GM12878 (cell line): Measurements from ENCODE around the gene SNTN. TPM values are rescaled to one million over a fixed set of nuclear protein-coding genes. Genes with fewer than 3 reads are reported as not detected.

Experiments
- ATAC-seq: fragments of 200-7000 bp; cut with Tn5 transposase; 3 replicates; pipeline ENCODE4 v1.9.1; 2020; ENCODE audit warnings: mild to moderate bottlenecking, moderate library complexity
- BruUV-seq: library from RNA; stranded (reverse); fragments of 400-500 nt; replicated peaks from 2 replicates; lab custom pipeline; 2021; lab: Mats Ljungman, UMichigan
- CTCF ChIA-PET: fragments of 300-600 bp; sonication (Branson Sonifier 250); formaldehyde crosslinking; extraction: SDS; loops from one replicate; lab custom pipeline; 2021; ENCODE audit warnings: inconsistent platforms; lab: Yijun Ruan, JAX
- POLR2A ChIA-PET: fragments of 350-600 bp; formaldehyde crosslinking; extraction: SDS; loops from one replicate; lab custom pipeline; 2021; ENCODE audit warnings: inconsistent platforms; lab: Charles Lee
- RAD21 ChIA-PET: fragments of 300-600 bp; sonication (Branson Sonifier 250); formaldehyde crosslinking; loops from one replicate; lab custom pipeline; 2023; ENCODE audit warnings: antibody characterized with exemption; ENCODE audit not compliant: unreplicated experiment; lab: Charles Lee
- SMC1A ChIA-PET: fragments of 300-600 bp; sonication (Branson Sonifier 250); formaldehyde crosslinking; loops from one replicate; lab custom pipeline; 2023; ENCODE audit not compliant: unreplicated experiment, uncharacterized antibody; lab: Charles Lee
- DNase-seq: peaks from one replicate; pipeline ENCODE4 v3.0.0-alpha.2; 2011; ENCODE audit warnings: low read depth, low spot score
- FAIRE-seq: peaks from 3 replicates; lab custom pipeline; 2011; peaks lifted over from hg19 to GRCh38; lab: Jason Lieb, UNC
- H2AFZ ChIP-seq: 2 replicates; pipeline ENCODE4 v1.6.0; 2011; ENCODE audit warnings: low read depth, low read length, control low read depth; ENCODE audit not compliant: control insufficient read depth
- H3K27ac ChIP-seq: 2 replicates; pipeline ENCODE4 v1.5.1; 2011; ENCODE audit warnings: control low read depth; ENCODE audit not compliant: control insufficient read depth, insufficient read depth
- H3K27me3 ChIP-seq, 2 experiments: replicated peaks in 1 of 2; 2 replicates each; pipeline versions ENCODE4 v1.6.0 to v1.6.1; 2011; ENCODE audit warnings: low read length in 1 of 2; ENCODE audit not compliant: control insufficient read depth in 2 of 2, insufficient read depth in 2 of 2
- H3K36me3 ChIP-seq, 2 experiments: 2 replicates each; pipeline ENCODE4 v1.5.1; 2011; ENCODE audit warnings: low read length in 1 of 2; ENCODE audit not compliant: control insufficient read depth in 2 of 2, insufficient read depth in 2 of 2
- H3K4me1 ChIP-seq: 2 replicates; pipeline ENCODE4 v1.6.1; 2011; ENCODE audit warnings: mild to moderate bottlenecking, low read length, moderate library complexity, mixed read lengths; ENCODE audit not compliant: control insufficient read depth, insufficient read depth
- H3K4me2 ChIP-seq: 2 replicates; pipeline ENCODE4 v1.6.0; 2011; ENCODE audit warnings: control low read depth; ENCODE audit not compliant: control insufficient read depth, insufficient read depth
- H3K4me3 ChIP-seq: fragments of 200-600 bp; sonication (generic); 2 replicates; pipeline ENCODE4 v1.5.1; 2016
- H3K79me2 ChIP-seq: 2 replicates; pipeline ENCODE4 v1.6.0; 2011; ENCODE audit warnings: low read length; ENCODE audit not compliant: control insufficient read depth, insufficient read depth
- H3K9ac ChIP-seq: 2 replicates; pipeline ENCODE4 v1.8.0; 2011; ENCODE audit warnings: low read length, control low read depth, mixed read lengths; ENCODE audit not compliant: control insufficient read depth, insufficient read depth
- H3K9me3 ChIP-seq: replicated peaks from 3 replicates; pipeline ENCODE4 v1.5.1; 2011; ENCODE audit warnings: mild to moderate bottlenecking, low read length; ENCODE audit not compliant: control insufficient read depth, insufficient read depth
- H4K20me1 ChIP-seq: 2 replicates; pipeline ENCODE4 v1.6.0; 2011; ENCODE audit not compliant: control insufficient read depth, insufficient read depth
- CBX3 ChIP-seq: fragments of 200-600 bp; sonication (generic); IDR thresholded peaks from 2 replicates; pipeline ENCODE4 v1.6.1; 2016; ENCODE audit warnings: low read depth, borderline replicate concordance
- FOXM1 ChIP-seq: IDR thresholded peaks from 2 replicates; pipeline ENCODE4 v1.6.1; 2012; ENCODE audit warnings: low read depth, mild to moderate bottlenecking, inconsistent platforms, low read length, moderate library complexity
- NR2C2 ChIP-seq: IDR thresholded peaks from 2 replicates; pipeline ENCODE4 v1.6.1; 2011; ENCODE audit warnings: borderline replicate concordance, low read depth; ENCODE audit not compliant: control insufficient read depth, insufficient read length
- RBBP5 ChIP-seq: fragments of 200-600 bp; sonication (generic); conservative IDR thresholded peaks from 2 replicates; pipeline ENCODE4 v1.6.1; 2016
- SMC3 ChIP-seq: IDR thresholded peaks from 2 replicates; pipeline ENCODE4 v1.6.1; 2011; ENCODE audit warnings: low read length, improper control_type of control experiment, borderline replicate concordance
- TAF1 ChIP-seq: IDR thresholded peaks from 2 replicates; pipeline ENCODE4 v1.6.1; 2011; ENCODE audit warnings: mild to moderate bottlenecking, low read depth, low read length, borderline replicate concordance
- WRNIP1 ChIP-seq: IDR thresholded peaks from 2 replicates; pipeline ENCODE4 v1.6.1; 2011; ENCODE audit warnings: low read depth, low read length, improper control_type of control experiment, borderline replicate concordance
- WGBS: methylation state at CpG from one replicate; pipeline ENCODE4 v1.1.6; 2016; ENCODE audit warnings: low lambda C conversion rate; ENCODE audit not compliant: insufficient replicate concordance, insufficient coverage; ENCODE audit errors: missing lambda C conversion rate; 5-methylcytosine and 5-hydroxymethylcytosine counted together
- in situ Hi-C: fragments of 300-500 bp; cut with MboI; formaldehyde crosslinking; loops from 9 replicates; pipeline ENCODE4 v1.14.3; 2018; ENCODE audit warnings: mixed read lengths
- intact Hi-C: fragments of 100-400 bp; cut with micrococcal nuclease; formaldehyde crosslinking; loops from one replicate; pipeline ENCODE4 v1.14.2; 2022; ENCODE audit not compliant: unreplicated experiment
- polyA plus RNA-seq, 11 experiments: library from polyadenylated mRNA; depleted of rRNA in 4 of 11; unstranded in 6 of 11; stranded (reverse) in 5 of 11; fragments of >200 nt; fragmentation: Nextera tagmentation in 4 of 11; fragmentation: Illumina TruSeq in 1 of 11; extraction: Ambion mirVana in 4 of 11; extraction: Trizol in 1 of 11; gene quantifications; 1 replicate in 1 of 11; 2 replicates in 10 of 11; pipeline versions ENCODE4 v1.2.1 to v1.2.3, GENCODE V29; 2011 to 2016; ENCODE audit warnings: inconsistent platforms in 2 of 11, missing spikeins in 2 of 11, low read depth in 1 of 11
- total RNA-seq, 4 experiments: library from RNA; depleted of rRNA in 3 of 4; stranded (reverse); fragments of >200 nt in 3 of 4; fragmentation: Illumina TruSeq in 1 of 4; extraction: Trizol in 1 of 4; gene quantifications; 2 replicates each; pipeline versions ENCODE4 v1.2.1 to v1.2.3, GENCODE V29; 2013 to 2021
- TF ChIP-seq, protein P1 (sequence below): IDR thresholded peaks from 2 replicates; pipeline ENCODE4 v1.6.1; 2012; ENCODE audit warnings: mild to moderate bottlenecking, low read depth, low read length
- TF ChIP-seq, protein P2 (sequence below): fragments of 450-650 bp; IDR thresholded peaks from 2 replicates; pipeline ENCODE4 v1.6.1; 2014; ENCODE audit warnings: mild to moderate bottlenecking

Gene SNTN
- total and polyA plus RNA-seq, 10 of the 15 experiments (the other 5 are each of a cell fraction or from before 2014, with no cell fraction given) = not detected

DNA sequence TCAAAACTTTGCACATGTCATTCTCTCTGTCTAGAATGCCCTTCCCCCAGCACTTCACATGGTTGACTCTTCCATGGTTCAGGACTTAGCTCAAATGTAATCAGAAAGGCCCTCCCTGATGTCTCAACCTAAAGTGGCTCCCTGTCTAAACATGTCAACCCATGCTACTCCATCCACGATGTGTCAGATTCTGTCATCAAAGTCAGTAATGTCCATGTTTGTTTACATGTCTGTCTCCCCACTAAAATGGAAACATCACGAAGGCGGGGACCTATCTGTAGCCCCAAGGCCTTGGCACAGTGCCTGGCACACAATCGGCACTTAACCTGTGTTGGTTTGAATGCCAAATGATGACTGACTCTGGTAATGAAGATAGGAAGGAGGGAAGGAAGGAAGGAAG is 20.8 kb upstream of the SNTN start:
- H3K4me3 ChIP-seq = no peak overlapping the region
- no peaks in the 10 kb centered on the region; a peak in 1 of 4 replicates for H3K27me3 ChIP-seq
- SMC1A ChIA-PET = no interaction called here
- ATAC-seq (no peak), DNase-seq (no peak), FAIRE-seq (no peak)
- POLR2A ChIA-PET = no interaction called here
- H3K9ac ChIP-seq = no peak overlapping the region
- 24% methylated on average over 4 of the region's 4 CpGs for WGBS
- H3K4me1 ChIP-seq = no peaks in the 10 kb centered on the region
- H3K9me3 ChIP-seq = no peaks in the 10 kb centered on the region
- no peak for TF ChIP-seq CBX3
- no peak for TF ChIP-seq RBBP5
- TF ChIP-seq SMC3 = no peak
- TF ChIP-seq NR2C2 = no peak
- TF ChIP-seq, protein P1, sequence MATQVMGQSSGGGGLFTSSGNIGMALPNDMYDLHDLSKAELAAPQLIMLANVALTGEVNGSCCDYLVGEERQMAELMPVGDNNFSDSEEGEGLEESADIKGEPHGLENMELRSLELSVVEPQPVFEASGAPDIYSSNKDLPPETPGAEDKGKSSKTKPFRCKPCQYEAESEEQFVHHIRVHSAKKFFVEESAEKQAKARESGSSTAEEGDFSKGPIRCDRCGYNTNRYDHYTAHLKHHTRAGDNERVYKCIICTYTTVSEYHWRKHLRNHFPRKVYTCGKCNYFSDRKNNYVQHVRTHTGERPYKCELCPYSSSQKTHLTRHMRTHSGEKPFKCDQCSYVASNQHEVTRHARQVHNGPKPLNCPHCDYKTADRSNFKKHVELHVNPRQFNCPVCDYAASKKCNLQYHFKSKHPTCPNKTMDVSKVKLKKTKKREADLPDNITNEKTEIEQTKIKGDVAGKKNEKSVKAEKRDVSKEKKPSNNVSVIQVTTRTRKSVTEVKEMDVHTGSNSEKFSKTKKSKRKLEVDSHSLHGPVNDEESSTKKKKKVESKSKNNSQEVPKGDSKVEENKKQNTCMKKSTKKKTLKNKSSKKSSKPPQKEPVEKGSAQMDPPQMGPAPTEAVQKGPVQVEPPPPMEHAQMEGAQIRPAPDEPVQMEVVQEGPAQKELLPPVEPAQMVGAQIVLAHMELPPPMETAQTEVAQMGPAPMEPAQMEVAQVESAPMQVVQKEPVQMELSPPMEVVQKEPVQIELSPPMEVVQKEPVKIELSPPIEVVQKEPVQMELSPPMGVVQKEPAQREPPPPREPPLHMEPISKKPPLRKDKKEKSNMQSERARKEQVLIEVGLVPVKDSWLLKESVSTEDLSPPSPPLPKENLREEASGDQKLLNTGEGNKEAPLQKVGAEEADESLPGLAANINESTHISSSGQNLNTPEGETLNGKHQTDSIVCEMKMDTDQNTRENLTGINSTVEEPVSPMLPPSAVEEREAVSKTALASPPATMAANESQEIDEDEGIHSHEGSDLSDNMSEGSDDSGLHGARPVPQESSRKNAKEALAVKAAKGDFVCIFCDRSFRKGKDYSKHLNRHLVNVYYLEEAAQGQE = no peak
- no peak for TF ChIP-seq WRNIP1
- TF ChIP-seq TAF1 = no peak
- TF ChIP-seq FOXM1 = no peak
- TF ChIP-seq, protein P2, sequence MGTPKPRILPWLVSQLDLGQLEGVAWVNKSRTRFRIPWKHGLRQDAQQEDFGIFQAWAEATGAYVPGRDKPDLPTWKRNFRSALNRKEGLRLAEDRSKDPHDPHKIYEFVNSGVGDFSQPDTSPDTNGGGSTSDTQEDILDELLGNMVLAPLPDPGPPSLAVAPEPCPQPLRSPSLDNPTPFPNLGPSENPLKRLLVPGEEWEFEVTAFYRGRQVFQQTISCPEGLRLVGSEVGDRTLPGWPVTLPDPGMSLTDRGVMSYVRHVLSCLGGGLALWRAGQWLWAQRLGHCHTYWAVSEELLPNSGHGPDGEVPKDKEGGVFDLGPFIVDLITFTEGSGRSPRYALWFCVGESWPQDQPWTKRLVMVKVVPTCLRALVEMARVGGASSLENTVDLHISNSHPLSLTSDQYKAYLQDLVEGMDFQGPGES = no peak
- intact Hi-C loops = no loop called here
- CTCF ChIA-PET = no interaction called here
- RAD21 ChIA-PET = no interaction called here
- no peaks in the 10 kb centered on the region for H3K79me2 ChIP-seq
- H3K27ac ChIP-seq = no peak overlapping the region
- no TSS peak for BruUV-seq
- no peak overlapping the region for H2AFZ ChIP-seq
- H4K20me1 ChIP-seq = no peaks in the 10 kb centered on the region
- in situ Hi-C loops = no loop called here
- no peaks in the 10 kb centered on the region for H3K36me3 ChIP-seq
- H3K4me2 ChIP-seq = no peak overlapping the region
